NK-92 (cell line): ENCODE data around the gene SCAMP2.

Source experiments
- DNase-seq: peaks from one replicate; lab custom pipeline; 2025; ENCODE audit not compliant: unreplicated experiment; lab: John Stamatoyannopoulos, UW

SCAMP2 gene

DNA sequence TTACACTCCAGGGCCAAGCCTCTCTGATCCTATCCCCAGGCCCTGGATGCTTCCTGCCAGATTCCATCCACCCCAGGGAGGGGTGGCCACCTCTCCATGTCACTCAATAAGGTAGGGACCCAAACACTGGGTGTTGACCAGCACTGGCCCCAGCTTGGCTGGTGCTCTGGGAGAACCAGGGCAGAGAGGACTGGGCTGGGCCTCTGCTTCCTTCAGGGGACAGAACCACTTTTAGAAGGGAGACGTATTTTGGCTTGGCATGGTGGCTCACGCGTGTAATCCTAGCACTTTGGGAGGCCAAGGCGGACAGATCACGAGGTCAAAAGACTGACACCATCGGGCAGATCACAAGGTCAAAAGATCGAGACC lies 51.4 kb downstream of the SCAMP2 start:
- DNase-seq, result no peak

GRCh38 chr15:74821091-74821789 lies 51.9 kb downstream of the SCAMP2 start:
- DNase-seq, result no peak

- no peak for DNase-seq
Observed at GRCh38 chr15:74820056-74820455, 53.1 kb downstream of the SCAMP2 start.

- DNase-seq, result no peak
Observed at GRCh38 chr15:74817370-74817737, 55.8 kb downstream of the SCAMP2 start.

DNA sequence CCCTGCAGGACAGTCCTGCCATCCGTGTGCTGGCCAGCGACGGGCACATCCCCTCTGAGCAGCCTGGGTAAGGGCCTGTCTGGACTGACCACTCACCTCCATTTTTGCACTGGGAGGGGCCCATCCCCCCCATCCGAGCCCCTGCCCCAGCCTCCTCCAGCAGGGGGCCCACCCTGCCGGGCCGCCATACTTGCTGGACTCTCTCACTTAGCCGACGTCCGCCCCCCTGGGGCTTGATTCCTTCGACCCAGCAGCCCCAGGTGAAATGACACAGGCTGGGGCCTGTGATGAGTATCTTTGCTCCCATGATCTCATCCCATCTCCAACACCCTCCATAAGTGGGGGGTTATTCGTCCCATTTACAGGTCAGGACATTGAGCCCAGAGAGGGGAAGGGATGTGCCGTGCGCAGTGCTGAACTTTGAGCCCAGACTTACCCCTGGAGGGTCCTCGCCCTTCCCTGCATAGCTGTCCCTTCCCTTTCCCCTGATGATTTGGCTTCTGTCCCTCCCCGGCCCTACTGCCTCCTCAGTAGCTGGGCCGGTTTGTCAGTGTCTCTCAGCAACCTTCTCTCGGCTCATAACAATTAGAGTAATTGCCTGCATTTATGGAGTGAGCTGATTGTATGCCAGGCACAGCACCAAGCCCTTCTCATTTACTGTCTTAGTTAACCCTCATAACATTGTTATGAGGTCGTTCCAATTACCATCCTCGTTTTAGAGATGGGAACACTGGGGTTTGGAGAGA lies 56.4 kb downstream of the SCAMP2 start:
- DNase-seq, result no peak

- no peak for DNase-seq
Observed at GRCh38 chr15:74815961-74816360, 57.2 kb downstream of the SCAMP2 start.

DNA sequence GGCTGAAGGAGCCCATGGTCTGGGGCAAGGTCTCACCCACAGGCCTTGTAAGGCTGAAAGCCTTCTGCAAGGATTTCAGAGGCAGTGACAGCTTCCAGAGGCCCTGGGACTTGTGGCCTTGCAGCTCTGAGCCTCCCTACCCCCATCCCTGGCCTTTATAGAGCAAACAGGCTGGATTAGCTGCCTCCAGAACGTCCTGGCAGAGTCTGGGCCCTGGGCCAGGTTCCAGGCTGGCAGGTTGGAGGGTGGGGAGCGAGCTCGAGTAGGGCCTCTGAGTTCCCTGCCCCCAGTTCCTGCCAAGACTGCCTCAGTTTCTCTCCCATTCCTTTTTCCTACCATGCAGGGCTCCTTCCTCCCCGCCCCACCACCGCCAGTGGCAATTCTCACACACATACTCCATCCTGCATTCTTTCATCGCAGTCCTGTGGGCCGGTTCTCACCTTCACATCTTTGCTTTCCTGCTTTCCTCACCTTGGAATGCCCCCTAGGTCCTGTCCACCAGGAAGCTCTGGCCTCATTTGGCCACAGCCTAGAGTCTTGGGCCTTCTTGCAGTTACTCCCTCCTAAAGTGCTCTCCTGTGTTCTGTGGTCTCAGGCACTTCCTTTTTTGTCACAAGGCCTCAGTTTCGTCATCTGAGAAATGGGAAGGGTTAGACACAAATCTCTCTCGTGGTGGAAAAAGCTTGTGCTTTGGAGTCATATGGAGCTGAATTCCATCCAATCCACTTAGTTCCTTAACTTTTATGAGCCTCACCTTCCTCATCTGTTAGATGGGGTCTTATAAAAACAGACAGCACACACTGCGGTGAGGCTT lies 57.8 kb downstream of the SCAMP2 start:
- DNase-seq, result no peak

GRCh38 chr15:74812533-74812932 lies 60.6 kb downstream of the SCAMP2 start, which contains the start of gene LMAN1L:
TSS of gene LMAN1L (plus strand) at chr15:74812835. CDS start at chr15:74812855, 20 bp downstream.
- no peak for DNase-seq

- DNase-seq, result no peak
Observed at GRCh38 chr15:74809956-74810355, 63.2 kb downstream of the SCAMP2 start.

GRCh38 chr15:74809242-74809641 lies 63.9 kb downstream of the SCAMP2 start:
- DNase-seq, result no peak

GRCh38 chr15:74808840-74809229 lies 64.3 kb downstream of the SCAMP2 start:
- no peak for DNase-seq

- no peak for DNase-seq
Observed at GRCh38 chr15:74808078-74808839, 64.9 kb downstream of the SCAMP2 start.

GRCh38 chr15:74807282-74807681 lies 65.9 kb downstream of the SCAMP2 start:
- DNase-seq, result no peak

GRCh38 chr15:74804935-74805334 lies 68.2 kb downstream of the SCAMP2 start:
- no peak for DNase-seq

- no peak for DNase-seq
Observed at GRCh38 chr15:74802862-74803447, 70.2 kb downstream of the SCAMP2 start.

GRCh38 chr15:74802290-74802689 lies 70.9 kb downstream of the SCAMP2 start:
- DNase-seq, result no peak

- no peak for DNase-seq
Observed at GRCh38 chr15:74801311-74801997, 71.7 kb downstream of the SCAMP2 start.

DNA sequence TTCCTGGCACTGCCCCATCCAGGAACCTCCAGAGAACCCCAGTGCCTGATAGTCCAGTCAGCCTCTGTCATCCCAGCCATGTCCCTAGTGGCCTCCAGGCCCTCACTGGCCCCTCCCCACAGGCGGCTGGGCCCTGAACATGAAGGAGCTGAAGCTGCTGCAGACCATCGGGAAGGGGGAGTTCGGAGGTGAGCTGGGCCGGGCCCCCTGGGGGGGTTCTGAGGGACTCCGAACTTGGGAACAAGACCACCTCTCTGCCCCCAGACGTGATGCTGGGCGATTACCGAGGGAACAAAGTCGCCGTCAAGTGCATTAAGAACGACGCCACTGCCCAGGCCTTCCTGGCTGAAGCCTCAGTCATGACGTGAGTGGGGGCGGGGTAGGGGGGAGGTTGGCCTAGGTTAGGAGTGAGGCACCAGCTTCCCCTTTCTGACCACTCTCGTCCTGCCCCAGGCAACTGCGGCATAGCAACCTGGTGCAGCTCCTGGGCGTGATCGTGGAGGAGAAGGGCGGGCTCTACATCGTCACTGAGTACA lies 72.5 kb downstream of the SCAMP2 start:
- DNase-seq, result no peak

DNA sequence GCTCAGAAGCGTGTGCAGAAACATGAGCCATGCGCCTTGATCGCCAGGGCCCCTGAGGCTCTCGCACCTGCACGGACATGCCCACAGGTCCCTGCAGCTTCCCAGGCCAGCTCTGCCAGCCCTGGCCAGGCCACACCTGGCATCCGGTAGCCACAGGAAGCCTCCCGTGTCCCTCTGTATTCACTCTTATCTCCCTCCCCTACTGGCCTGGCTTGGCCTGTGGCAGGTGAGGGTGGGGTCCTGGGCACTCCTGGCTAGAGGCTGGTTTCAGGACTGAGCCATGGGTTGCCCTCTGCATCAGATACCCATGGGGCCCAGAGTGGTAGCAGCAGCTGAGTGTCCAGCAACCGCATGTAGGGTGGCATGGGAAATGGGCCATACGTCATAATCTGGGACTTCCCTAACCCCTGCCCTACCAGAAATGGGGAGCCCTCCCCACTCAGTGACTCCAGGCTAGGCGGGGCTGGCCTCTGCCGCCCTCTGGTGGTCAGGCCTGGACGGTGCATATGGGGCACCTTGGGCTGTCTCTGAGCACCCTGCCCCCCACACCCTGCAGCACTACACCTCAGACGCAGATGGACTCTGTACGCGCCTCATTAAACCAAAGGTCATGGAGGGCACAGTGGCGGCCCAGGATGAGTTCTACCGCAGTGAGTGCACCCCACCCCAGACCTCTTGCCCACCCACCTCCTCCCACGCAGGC lies 73.2 kb downstream of the SCAMP2 start:
- DNase-seq, result peak; percentile 50
